HAP-1 (cell line): ENCODE measurements around the gene DOP1A.

Source experiments
- DNase-seq, 2 experiments: peaks; one replicate each; pipeline ENCODE4 v3.0.0-alpha.2; 2016 to 2020; ENCODE audit warnings: low spot score in 2 of 2
- H3K27me3 ChIP-seq: fragments of 250-450 bp; sonication (Bioruptor Pico); 2 replicates; pipeline ENCODE4 v1.5.1; 2020; ENCODE audit warnings: low read depth, mild to moderate bottlenecking, moderate library complexity
- H3K36me3 ChIP-seq: fragments of 250-450 bp; sonication (Bioruptor Pico); replicated peaks from 2 replicates; pipeline ENCODE4 v1.5.1; 2020; ENCODE audit warnings: mild to moderate bottlenecking
- H3K4me1 ChIP-seq: fragments of 250-450 bp; sonication (Bioruptor Pico); 2 replicates; pipeline ENCODE4 v1.5.1; 2020; ENCODE audit warnings: mild to moderate bottlenecking
- H3K4me3 ChIP-seq: fragments of 250-450 bp; sonication (Bioruptor Pico); 2 replicates; pipeline ENCODE4 v1.5.1; 2020; ENCODE audit warnings: mild to moderate bottlenecking, moderate library complexity
- H3K9me3 ChIP-seq: fragments of 250-450 bp; sonication (Bioruptor Pico); 2 replicates; pipeline ENCODE4 v1.5.1; 2020; ENCODE audit warnings: mild to moderate bottlenecking, moderate library complexity
- in situ Hi-C: fragments of 300-500 bp; cut with MboI; formaldehyde crosslinking; loops from 3 replicates; pipeline ENCODE4 v1.14.3; 2020; ENCODE audit warnings: low sequenced_read_pairs, inconsistent platforms, mixed read lengths

Gene DOP1A

GRCh38 chr6:83132121-83132520 lies 64.7 kb downstream of the DOP1A start:
- no peak for DNase-seq
- in situ Hi-C loops: no loop called here
- H3K9me3 ChIP-seq: no peaks in the 10 kb centered on the region
- no peaks in the 10 kb centered on the region for H3K4me1 ChIP-seq
- no peak overlapping the region for H3K4me3 ChIP-seq
- peaks cover 10% of the 10 kb centered on the region for H3K36me3 ChIP-seq
- no peaks in the 10 kb centered on the region for H3K27me3 ChIP-seq

- DNase-seq: no peak
- Histone ChIP-seq H3K9me3 (no peaks in the 10 kb centered on the region), H3K4me1 (no peaks in the 10 kb centered on the region), H3K36me3 (peaks cover 10% of the 10 kb centered on the region), H3K27me3 (no peaks in the 10 kb centered on the region), H3K4me3 (no peak overlapping the region)
- in situ Hi-C loops: no loop called here
Observed at GRCh38 chr6:83138118-83138722, 70.7 kb downstream of the DOP1A start.

GRCh38 chr6:83138758-83139157 lies 71.3 kb downstream of the DOP1A start:
- Histone ChIP-seq H3K9me3 (no peaks in the 10 kb centered on the region), H3K4me1 (no peaks in the 10 kb centered on the region), H3K27me3 (no peaks in the 10 kb centered on the region), H3K36me3 (peaks cover 10% of the 10 kb centered on the region), H3K4me3 (no peak overlapping the region)
- in situ Hi-C loops: no loop called here
- DNase-seq: no peak

GRCh38 chr6:83151114-83151513 lies 83.6 kb downstream of the DOP1A start:
- in situ Hi-C loops: no loop called here
- Histone ChIP-seq H3K9me3 (no peaks in the 10 kb centered on the region), H3K36me3 (no peaks in the 10 kb centered on the region), H3K4me3 (no peak overlapping the region), H3K4me1 (peaks cover 2% of the 10 kb centered on the region), H3K27me3 (no peaks in the 10 kb centered on the region)
- no peak for DNase-seq

- in situ Hi-C loops: no loop called here
- H3K27me3 ChIP-seq: no peaks in the 10 kb centered on the region
- H3K9me3 ChIP-seq: no peaks in the 10 kb centered on the region
- peaks cover 2% of the 10 kb centered on the region for H3K4me1 ChIP-seq
- H3K36me3 ChIP-seq: no peaks in the 10 kb centered on the region
- peak in 1 of 2 experiments; percentile 82 for DNase-seq
- H3K4me3 ChIP-seq: no peak overlapping the region
Observed at GRCh38 chr6:83152913-83153312, 85.4 kb downstream of the DOP1A start.

- in situ Hi-C loops: no loop called here
- H3K9me3 ChIP-seq: no peaks in the 10 kb centered on the region
- no peak overlapping the region for H3K4me3 ChIP-seq
- H3K36me3 ChIP-seq: no peaks in the 10 kb centered on the region
- H3K4me1 ChIP-seq: peaks cover 2% of the 10 kb centered on the region
- DNase-seq: no peak
- no peaks in the 10 kb centered on the region for H3K27me3 ChIP-seq
Observed at GRCh38 chr6:83153883-83154521, 86.5 kb downstream of the DOP1A start.

GRCh38 chr6:83155794-83156193 lies 88.3 kb downstream of the DOP1A start:
- in situ Hi-C loops: no loop called here
- DNase-seq: no peak
- H3K4me1 ChIP-seq: peaks cover 2% of the 10 kb centered on the region
- no peaks in the 10 kb centered on the region for H3K36me3 ChIP-seq
- H3K9me3 ChIP-seq: no peaks in the 10 kb centered on the region
- no peaks in the 10 kb centered on the region for H3K27me3 ChIP-seq
- H3K4me3 ChIP-seq: no peak overlapping the region

GRCh38 chr6:83160167-83160566 lies 92.7 kb downstream of the DOP1A start:
- Histone ChIP-seq H3K36me3 (no peaks in the 10 kb centered on the region; the same call in 1 of the 2 replicates), H3K27me3 (no peaks in the 10 kb centered on the region), H3K4me3 (no peak overlapping the region), H3K4me1 (no peaks in the 10 kb centered on the region), H3K9me3 (no peaks in the 10 kb centered on the region)
- in situ Hi-C loops: no loop called here
- DNase-seq: no peak

GRCh38 chr6:83167726-83168278 lies 100.3 kb downstream of the DOP1A start:
- in situ Hi-C loops: no loop called here
- DNase-seq: no peak
- Histone ChIP-seq H3K4me3 (no peak overlapping the region), H3K27me3 (no peaks in the 10 kb centered on the region), H3K36me3 (peaks cover 62% of the 10 kb centered on the region), H3K9me3 (no peaks in the 10 kb centered on the region), H3K4me1 (peaks cover 3% of the 10 kb centered on the region; the same call in 1 of the 2 replicates)

- H3K36me3 ChIP-seq: peaks cover 70% of the 10 kb centered on the region
- H3K27me3 ChIP-seq: no peaks in the 10 kb centered on the region
- in situ Hi-C loops: no loop called here
- no peak overlapping the region for H3K4me3 ChIP-seq
- no peaks in the 10 kb centered on the region for H3K9me3 ChIP-seq
- no peak for DNase-seq
- H3K4me1 ChIP-seq: peaks cover 3% of the 10 kb centered on the region; the same call in 1 of the 2 replicates
Observed at GRCh38 chr6:83168556-83168955, 101.1 kb downstream of the DOP1A start.

- no peaks in the 10 kb centered on the region for H3K27me3 ChIP-seq
- in situ Hi-C loops: no loop called here
- H3K36me3 ChIP-seq: peaks cover 73% of the 10 kb centered on the region
- peaks cover 3% of the 10 kb centered on the region; the same call in 1 of the 2 replicates for H3K4me1 ChIP-seq
- no peak for DNase-seq
- H3K4me3 ChIP-seq: no peak overlapping the region
- H3K9me3 ChIP-seq: no peaks in the 10 kb centered on the region
Observed at GRCh38 chr6:83169106-83169505, 101.6 kb downstream of the DOP1A start.

- in situ Hi-C loops: no loop called here
- Histone ChIP-seq H3K4me1 (peaks cover 3% of the 10 kb centered on the region; the same call in 1 of the 2 replicates), H3K9me3 (no peaks in the 10 kb centered on the region), H3K36me3 (peaks cover 77% of the 10 kb centered on the region), H3K4me3 (no peak overlapping the region), H3K27me3 (no peaks in the 10 kb centered on the region)
- peak in 1 of 2 experiments; percentile 19 for DNase-seq
Observed at GRCh38 chr6:83169511-83169910, 102.0 kb downstream of the DOP1A start.

GRCh38 chr6:83176246-83176645 lies 108.8 kb downstream of the DOP1A start:
- Histone ChIP-seq H3K4me1 (peaks cover 4% of the 10 kb centered on the region), H3K27me3 (no peaks in the 10 kb centered on the region), H3K4me3 (no peak overlapping the region), H3K36me3 (peaks cover 61% of the 10 kb centered on the region), H3K9me3 (no peaks in the 10 kb centered on the region)
- DNase-seq: no peak
- in situ Hi-C loops: no loop called here

GRCh38 chr6:83180426-83180950 lies 113.0 kb downstream of the DOP1A start:
- in situ Hi-C loops: no loop called here
- peaks cover 7% of the 10 kb centered on the region for H3K4me1 ChIP-seq
- DNase-seq: no peak
- H3K4me3 ChIP-seq: no peak overlapping the region
- H3K36me3 ChIP-seq: peaks cover 56% of the 10 kb centered on the region
- H3K27me3 ChIP-seq: no peaks in the 10 kb centered on the region
- no peaks in the 10 kb centered on the region for H3K9me3 ChIP-seq
